GM18951 (cell line): ENCODE results near the gene ACTR3C.
"Not testable (repeated sequence)": the region's sequence is repeated elsewhere in the genome, so short reads cannot be mapped to it uniquely, and the experiment has no call there.

ENCODE experiments used
- in situ Hi-C: fragments of 300-500 bp; cut with MboI; formaldehyde crosslinking; loops from one replicate; pipeline ENCODE4 v1.12.0; 2022; ENCODE audit warnings: low sequenced_read_pairs, mixed read lengths, inconsistent platforms; ENCODE audit not compliant: unreplicated experiment

The ACTR3C gene

GRCh38 chr7:150281681-150282403 lies 41.5 kb downstream of the ACTR3C start:
- in situ Hi-C loops: not testable (repeated sequence)

- in situ Hi-C loops: not testable (repeated sequence)
Observed at GRCh38 chr7:150278383-150278782, 45.0 kb downstream of the ACTR3C start.

- in situ Hi-C loops: not testable (repeated sequence)
Observed at GRCh38 chr7:150276132-150276695, 47.1 kb downstream of the ACTR3C start.

GRCh38 chr7:150271898-150272297 lies 51.4 kb downstream of the ACTR3C start:
- in situ Hi-C loops: not testable (repeated sequence)

GRCh38 chr7:150270101-150270824 lies 53.1 kb downstream of the ACTR3C start:
- in situ Hi-C loops: not testable (repeated sequence)

- in situ Hi-C loops: not testable (repeated sequence)
Observed at GRCh38 chr7:150268798-150269197, 54.5 kb downstream of the ACTR3C start.

- in situ Hi-C loops: not testable (repeated sequence)
Observed at GRCh38 chr7:150268287-150268686, 55.1 kb downstream of the ACTR3C start.

- in situ Hi-C loops: not testable (repeated sequence)
Observed at GRCh38 chr7:150266953-150267665, 56.2 kb downstream of the ACTR3C start.

GRCh38 chr7:150262656-150263055 lies 60.7 kb downstream of the ACTR3C start:
- in situ Hi-C loops: not testable (repeated sequence)

- in situ Hi-C loops: not testable (repeated sequence)
Observed at GRCh38 chr7:150247745-150248144, 75.6 kb downstream of the ACTR3C start.

- in situ Hi-C loops: not testable (repeated sequence)
Observed at GRCh38 chr7:150245208-150245607, 78.1 kb downstream of the ACTR3C start.

GRCh38 chr7:150242935-150243334 lies 80.4 kb downstream of the ACTR3C start:
- in situ Hi-C loops: not testable (repeated sequence)

GRCh38 chr7:150225444-150225843 lies 97.9 kb downstream of the ACTR3C start:
- in situ Hi-C loops: not testable (repeated sequence)

- in situ Hi-C loops: not testable (repeated sequence)
Observed at GRCh38 chr7:150222083-150222972, 101.0 kb downstream of the ACTR3C start.

GRCh38 chr7:150220673-150221181 lies 102.6 kb downstream of the ACTR3C start:
- in situ Hi-C loops: not testable (repeated sequence)

- in situ Hi-C loops: not testable (repeated sequence)
Observed at GRCh38 chr7:150219941-150220658, 103.2 kb downstream of the ACTR3C start.

GRCh38 chr7:150206848-150207247 lies 116.5 kb downstream of the ACTR3C start:
- in situ Hi-C loops: not testable (repeated sequence)

- in situ Hi-C loops: not testable (repeated sequence)
Observed at GRCh38 chr7:150205866-150206265, 117.5 kb downstream of the ACTR3C start.
